ENCODE data around the gene PILRA.
"Not testable (repeated sequence)": the region's sequence is repeated elsewhere in the genome, so short reads cannot be mapped to it uniquely, and the experiment has no call there.

GRCh38 chr7:100335566-100336466 lies 37.5 kb upstream of the PILRA start:
- TF ChIP-seq CTCF (IDR thresholded peaks at IDR 0.05); E2F4 (CRISPR knock-in tag; IDR thresholded peaks at IDR 0.05; ENCODE audit: borderline replicate concordance, low read depth): not testable (repeated sequence)

All from WTC11 (cell line).